K562 (cell line): ENCODE measurements around the gene NXT1. TPM values are rescaled to one million over a fixed set of nuclear protein-coding genes. Genes with fewer than 3 reads are reported as not detected.

Source experiments
- ATAC-seq: fragments of 200-7000 bp; cut with Tn5 transposase; 3 replicates; pipeline ENCODE4 v1.9.1; 2020; ENCODE audit warnings: moderate library complexity
- BruUV-seq: library from RNA; stranded (reverse); fragments of 400-500 nt; replicated peaks from 2 replicates; lab custom pipeline; 2021; lab: Mats Ljungman, UMichigan
- CTCF ChIA-PET: fragments of 300-600 bp; formaldehyde crosslinking; extraction: SDS; loops from one replicate; lab custom pipeline; 2021; ENCODE audit warnings: low intra/inter-chr PET ratio; lab: Yijun Ruan, JAX
- POLR2A ChIA-PET: fragments of 300-600, 350-650 bp; sonication (Branson Sonifier 250); formaldehyde crosslinking; extraction: SDS; loops from one replicate; lab custom pipeline; 2021; ENCODE audit warnings: antibody characterized with exemption, inconsistent platforms; lab: Yijun Ruan, JAX
- DNase-seq, 4 experiments: peaks; one replicate each; pipeline versions ENCODE4 v3.0.0 to v3.0.0-alpha.2; 2011 to 2018; ENCODE audit warnings: low spot score in 3 of 4, mixed read lengths in 3 of 4; ENCODE audit errors: extremely low read depth in 1 of 4
- FAIRE-seq: peaks from 2 replicates; lab custom pipeline; 2011; peaks lifted over from hg19 to GRCh38; lab: Jason Lieb, UNC
- H2AFZ ChIP-seq: 2 replicates; pipeline ENCODE4 v1.6.0; 2011; ENCODE audit warnings: low read depth, low read length, control low read depth, inconsistent platforms
- H3K27ac ChIP-seq: fragments of 200-600 bp; 3 replicates; pipeline ENCODE4 v1.8.0; 2011; ENCODE audit warnings: low read depth, mild to moderate bottlenecking, control low read depth, inconsistent platforms, low read length, moderate library complexity, mixed read lengths; ENCODE audit errors: extremely low read depth
- H3K27me3 ChIP-seq, 2 experiments: fragments of 300-600 bp in 1 of 2; 2 replicates in 1 of 2; 3 replicates in 1 of 2; pipeline versions ENCODE4 v1.6.0 to v1.8.0; 2011; ENCODE audit warnings: inconsistent platforms in 2 of 2, low read length in 2 of 2, mild to moderate bottlenecking in 1 of 2, mixed read lengths in 1 of 2, moderate library complexity in 1 of 2; ENCODE audit not compliant: control insufficient read depth in 2 of 2, insufficient read depth in 2 of 2
- H3K36me3 ChIP-seq: fragments of 300-600 bp; 3 replicates; pipeline ENCODE4 v1.8.0; 2011; ENCODE audit warnings: mild to moderate bottlenecking, low read length, inconsistent platforms; ENCODE audit not compliant: control insufficient read depth, insufficient read depth
- H3K4me1 ChIP-seq, 2 experiments: fragments of 200-600 bp in 1 of 2; replicated peaks in 1 of 2; 2 replicates in 1 of 2; 3 replicates in 1 of 2; pipeline versions ENCODE4 v1.5.1 to v1.8.0; 2011; ENCODE audit warnings: inconsistent platforms in 2 of 2, low read length in 2 of 2, mild to moderate bottlenecking in 1 of 2, mixed read lengths in 1 of 2, moderate library complexity in 1 of 2; ENCODE audit not compliant: control insufficient read depth in 2 of 2, insufficient read depth in 2 of 2
- H3K4me2 ChIP-seq: 2 replicates; pipeline ENCODE4 v1.6.1; 2011; ENCODE audit warnings: low read length, control low read depth, inconsistent platforms, mixed read lengths; ENCODE audit not compliant: insufficient read depth
- H3K4me3 ChIP-seq: fragments of 200-600 bp; sonication (generic), shearing (Covaris generic); 2 replicates; pipeline ENCODE4 v1.5.1; 2016; ENCODE audit warnings: control low read depth, inconsistent platforms
- H3K79me2 ChIP-seq: fragments of 200-600 bp; 3 replicates; pipeline ENCODE4 v1.8.0; 2011; ENCODE audit warnings: low read length, inconsistent platforms; ENCODE audit not compliant: control insufficient read depth, insufficient read depth
- H3K9ac ChIP-seq, 2 experiments: 2 replicates each; pipeline versions ENCODE4 v1.6.0 to v1.6.1; 2011; ENCODE audit warnings: low read depth in 2 of 2, low read length in 2 of 2, control low read depth in 1 of 2, inconsistent platforms in 1 of 2, mild to moderate bottlenecking in 1 of 2, mixed read lengths in 1 of 2; ENCODE audit not compliant: insufficient read depth in 1 of 2
- H3K9me1 ChIP-seq: one replicate; pipeline ENCODE4 v1.6.0; 2011; ENCODE audit warnings: inconsistent platforms, mild to moderate bottlenecking, low read length, moderate library complexity; ENCODE audit not compliant: control insufficient read depth, insufficient read depth
- H3K9me3 ChIP-seq: replicated peaks from 2 replicates; pipeline ENCODE4 v1.5.1; 2011; ENCODE audit warnings: low read depth, low read length, inconsistent platforms; ENCODE audit not compliant: control insufficient read depth, insufficient read depth
- H4K20me1 ChIP-seq: replicated peaks from 2 replicates; pipeline ENCODE4 v1.6.1; 2011; ENCODE audit warnings: low read length, inconsistent platforms, mixed read lengths; ENCODE audit not compliant: control insufficient read depth, insufficient read depth
- GTF2B ChIP-seq: IDR thresholded peaks from 2 replicates; pipeline ENCODE4 v1.6.1; 2011; ENCODE audit not compliant: insufficient read length; ENCODE audit errors: extremely low read depth
- ILF3 ChIP-seq: fragments of 450-650 bp; IDR thresholded peaks from 2 replicates; pipeline ENCODE4 v1.6.1; 2018; ENCODE audit warnings: antibody characterized with exemption, mild to moderate bottlenecking, moderate library complexity, borderline replicate concordance
- KAT8 ChIP-seq: fragments of 450-650 bp; IDR thresholded peaks from 2 replicates; pipeline ENCODE4 v1.6.1; 2016; ENCODE audit warnings: low read depth, mild to moderate bottlenecking
- KLF6 ChIP-seq: fragments of 250-450 bp; sonication (Bioruptor Pico); IDR thresholded peaks from 2 replicates; pipeline ENCODE4 v1.4.0; 2020; ENCODE audit warnings: mild to moderate bottlenecking, moderate library complexity, borderline replicate concordance
- MTA1 ChIP-seq: fragments of 450-650 bp; IDR thresholded peaks from 2 replicates; pipeline ENCODE4 v1.6.1; 2017; ENCODE audit warnings: borderline replicate concordance
- MYBL2 ChIP-seq, 2 experiments: fragments of 450-650 bp in 1 of 2; sonication (generic) in 1 of 2; formaldehyde crosslinking in 1 of 2; IDR thresholded peaks; 2 replicates each; pipeline versions ENCODE4 v1.6.1 to v1.8.1; 2017 to 2022; ENCODE audit warnings: borderline replicate concordance in 1 of 2, inconsistent platforms in 1 of 2, low read depth in 1 of 2, mild to moderate bottlenecking in 1 of 2, missing genetic modification reagents in 1 of 2, moderate library complexity in 1 of 2
- RBM17 ChIP-seq: fragments of 200-400 bp; formaldehyde crosslinking; IDR thresholded peaks from 2 replicates; pipeline ENCODE4 v1.6.1; 2017; ENCODE audit warnings: low read depth, mild to moderate bottlenecking, low read length, borderline replicate concordance
- SMARCA5 ChIP-seq: fragments of 450-650 bp; IDR thresholded peaks from 2 replicates; pipeline ENCODE4 v1.6.1; 2016
- ZNF133 ChIP-seq: fragments of 250-450 bp; sonication (Bioruptor Pico); IDR thresholded peaks from 2 replicates; pipeline ENCODE4 v1.4.0; 2020; ENCODE audit warnings: mild to moderate bottlenecking
- ZNF165 ChIP-seq: fragments of 250-450 bp; sonication (Bioruptor Pico); IDR thresholded peaks from 2 replicates; pipeline ENCODE4 v1.4.0; 2020; ENCODE audit warnings: borderline replicate concordance
- ZNF253 ChIP-seq: fragments of 250-450 bp; sonication (Bioruptor Pico); conservative IDR thresholded peaks from 2 replicates; pipeline ENCODE4 v1.6.1; 2021; ENCODE audit warnings: mild to moderate bottlenecking
- ZNF407 ChIP-seq: fragments of 450-650 bp; IDR thresholded peaks from 2 replicates; pipeline ENCODE4 v1.6.1; 2016; ENCODE audit warnings: low read depth
- ZNF436 ChIP-seq: fragments of 250-450, 450-650 bp; sonication (Bioruptor Pico); formaldehyde crosslinking; IDR thresholded peaks from 2 replicates; pipeline ENCODE4 v1.7.0; 2020; ENCODE audit warnings: mild to moderate bottlenecking
- WGBS: fragments of 100-300 bp; shearing (Covaris generic); methylation state at CpG from one replicate; pipeline ENCODE4 v1.1.6; 2016; ENCODE audit warnings: low coverage, mixed read lengths; ENCODE audit not compliant: insufficient coverage; ENCODE audit errors: missing lambda C conversion rate; 5-methylcytosine and 5-hydroxymethylcytosine counted together
- in situ Hi-C: fragments of 300-500 bp; cut with MboI; formaldehyde crosslinking; loops from 4 replicates; pipeline ENCODE4 v1.15.0; 2018; ENCODE audit warnings: inconsistent platforms, mixed read lengths
- intact Hi-C: fragments of 100-400 bp; cut with micrococcal nuclease; formaldehyde crosslinking; loops from 2 replicates; pipeline ENCODE4 v1.14.2; 2022
- polyA plus RNA-seq, 8 experiments: library from polyadenylated mRNA; depleted of rRNA in 4 of 8; stranded (reverse) in 5 of 8; unstranded in 3 of 8; fragments of >200 nt; fragmentation: Nextera tagmentation in 2 of 8; fragmentation: Illumina TruSeq in 1 of 8; extraction: Ambion mirVana in 2 of 8; extraction: Trizol in 1 of 8; gene quantifications; 2 replicates each; pipeline versions ENCODE4 v1.2.1 to v1.2.3, GENCODE V29; 2011 to 2014; ENCODE audit warnings: inconsistent platforms in 1 of 8, missing spikeins in 1 of 8
- total RNA-seq, 7 experiments: library from RNA; depleted of rRNA in 6 of 7; stranded (reverse); fragments of >200 nt in 6 of 7; fragmentation: Illumina TruSeq in 2 of 7; extraction: Trizol in 2 of 7; gene quantifications; 2 replicates each; pipeline versions ENCODE4 v1.2.1 to v1.2.3, GENCODE V29; 2011 to 2021; ENCODE audit warnings: low replicate concordance in 1 of 7

Gene NXT1
- total and polyA plus RNA-seq, 9 of the 15 experiments (the other 6 are each of a cell fraction or from before 2014, with no cell fraction given): 7.7 to 50.9 (median 35.6) TPM

- CTCF ChIA-PET: no interaction called here
- Histone ChIP-seq H3K9me3 (no peaks in the 10 kb centered on the region), H3K4me1 (no peaks in the 10 kb centered on the region), H3K4me3 (no peak overlapping the region), H3K27ac (no peak overlapping the region), H3K9me1 (no peaks in the 10 kb centered on the region), H3K9ac (no peak overlapping the region), H2AFZ (no peak overlapping the region), H3K36me3 (peaks cover 29% of the 10 kb centered on the region; the same call in 2 of the 3 replicates), H3K27me3 (no peaks in the 10 kb centered on the region), H4K20me1 (no peaks in the 10 kb centered on the region), H3K79me2 (peaks cover 56% of the 10 kb centered on the region), H3K4me2 (no peak overlapping the region)
- no peak for FAIRE-seq
- DNase-seq: no peak
- BruUV-seq: no TSS peak
- 79% methylated on average over 3 of the region's 3 CpGs for WGBS
- in situ Hi-C loops: no loop called here
- POLR2A ChIA-PET: interaction anchor here (1.0 to 1.2 kb wide), 2 partner anchors 14 to 16 kb away, joined by 4 to 5 read pairs; no protein-coding TSS in a partner anchor
- intact Hi-C loops: no loop called here
- ATAC-seq: no peak
- TF ChIP-seq KLF6 (CRISPR knock-in tag) (no peak), ZNF407 (no peak), ZNF436 (CRISPR knock-in tag) (no peak), MYBL2 (IDR thresholded peaks at IDR 0.05; ENCODE audit: low read depth) (no peak), MYBL2 (CRISPR knock-in tag; IDR thresholded peaks at IDR 0.05; ENCODE audit: borderline replicate concordance) (no peak), ZNF133 (CRISPR knock-in tag) (no peak), GTF2B (no peak), MTA1 (no peak), KAT8 (no peak), SMARCA5 (no peak), RBM17 (no peak), ZNF253 (CRISPR knock-in tag) (no peak), ILF3 (no peak), ZNF165 (CRISPR knock-in tag) (no peak)
These were observed 53.6 kb downstream of the NXT1 start for GRCh38 chr20:23404196-23404595.
